Measurements from ENCODE around the gene ZFR.
A peak's percentile ranks its signal among the peaks of the same experiment; 100 is the strongest.

ZFR gene

DNA sequence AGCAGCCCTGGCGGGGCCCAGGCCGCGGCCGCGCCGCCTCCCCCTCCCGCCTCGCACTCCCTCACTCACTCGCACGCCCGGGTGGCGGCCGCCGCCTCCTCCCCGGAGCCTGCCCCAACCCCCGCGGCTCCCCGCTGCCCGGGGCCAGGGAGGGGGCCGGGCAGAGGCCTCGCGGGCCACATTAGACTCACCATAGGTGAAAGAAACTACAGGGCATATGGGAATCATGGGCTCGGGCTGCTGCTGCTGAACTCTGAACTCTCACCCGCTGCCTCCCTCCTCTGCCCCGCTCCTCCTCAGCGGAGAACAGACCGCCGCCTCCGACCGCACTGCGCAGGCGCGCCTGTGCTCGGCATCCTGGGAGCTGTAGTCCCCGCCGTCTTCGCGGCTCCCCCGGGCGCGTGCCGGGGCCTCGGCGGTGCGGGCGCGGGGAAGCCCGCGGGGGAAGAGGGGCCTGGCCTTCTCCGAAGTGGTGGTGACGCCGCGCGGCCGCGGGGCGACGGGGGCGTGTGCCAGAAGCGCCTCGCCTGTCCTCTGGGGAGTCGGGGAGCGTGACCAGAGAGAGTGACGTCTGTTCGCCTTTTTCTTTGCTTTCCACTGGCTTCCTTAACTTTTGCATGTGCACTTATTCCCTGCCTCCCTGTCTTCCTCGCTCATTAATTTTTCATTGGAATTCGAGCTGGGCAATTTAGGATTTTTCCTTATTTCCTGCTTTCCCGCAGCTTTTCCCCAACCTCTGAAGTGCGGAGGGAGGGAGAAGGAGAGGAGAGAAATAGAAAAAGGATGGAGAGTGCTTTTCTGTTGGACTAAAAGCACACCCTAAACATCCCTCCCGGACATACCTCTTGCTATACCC is at the start of gene ZFR:
Gene ZFR (minus strand): TSS at position 310 of the 856 bp plus-strand sequence. CDS start 82 bp downstream, at position 228.
- peak; percentile 84 to 90 for DNase-seq (ENCODE audit: low read depth in 2 of 2)

- no peak for DNase-seq (ENCODE audit: low read depth in 2 of 2)
Observed at GRCh38 chr5:32490972-32491557, 46.5 kb upstream of the ZFR start.

GRCh38 chr5:32489791-32490562 is 45.4 kb upstream of the ZFR start:
- DNase-seq (ENCODE audit: low read depth in 2 of 2), result peak; percentile 39 to 45

DNA sequence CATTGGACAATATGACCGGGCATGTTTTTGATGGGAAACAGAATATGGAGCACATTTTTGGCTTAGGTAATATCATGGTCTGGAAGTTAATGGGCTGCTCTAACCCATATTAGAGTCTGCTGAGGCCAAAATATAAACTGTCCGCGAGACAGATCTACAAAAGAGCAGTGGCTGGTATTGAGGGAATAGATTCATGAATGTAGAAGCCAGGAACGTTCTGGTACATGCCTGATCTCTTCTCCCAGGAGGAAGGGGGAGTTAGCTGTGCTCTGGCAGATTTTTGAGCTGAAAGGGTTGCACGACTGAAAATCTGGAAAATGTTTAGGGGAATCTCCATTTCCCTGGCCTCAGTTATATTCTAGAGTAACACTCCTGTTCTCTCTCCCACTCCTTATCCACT is 42.9 kb upstream of the ZFR start:
- no peak for DNase-seq (ENCODE audit: low read depth in 2 of 2)

DNA sequence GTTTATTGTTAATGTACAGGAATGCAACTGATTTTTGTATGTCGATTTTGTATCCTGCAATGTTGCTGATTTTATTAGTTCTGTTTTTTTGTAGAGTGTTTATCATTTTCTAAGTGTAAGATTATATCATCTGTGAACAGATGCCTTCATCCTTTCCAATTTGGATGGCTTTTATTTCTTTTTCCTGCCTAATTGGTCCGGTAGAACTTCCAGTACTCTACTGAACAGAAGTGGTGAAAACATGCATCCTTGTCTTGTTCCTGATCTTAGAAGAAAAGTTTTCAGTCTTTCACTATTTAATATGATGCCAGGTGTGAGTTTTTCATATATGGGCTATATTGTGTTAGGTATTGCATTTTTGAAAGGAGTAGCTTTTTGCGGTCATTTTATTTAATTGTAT is 42.5 kb upstream of the ZFR start:
- no peak for DNase-seq (ENCODE audit: low read depth in 2 of 2)

GRCh38 chr5:32482193-32482592 is 37.7 kb upstream of the ZFR start:
- no peak for DNase-seq (ENCODE audit: low read depth in 2 of 2)

DNA sequence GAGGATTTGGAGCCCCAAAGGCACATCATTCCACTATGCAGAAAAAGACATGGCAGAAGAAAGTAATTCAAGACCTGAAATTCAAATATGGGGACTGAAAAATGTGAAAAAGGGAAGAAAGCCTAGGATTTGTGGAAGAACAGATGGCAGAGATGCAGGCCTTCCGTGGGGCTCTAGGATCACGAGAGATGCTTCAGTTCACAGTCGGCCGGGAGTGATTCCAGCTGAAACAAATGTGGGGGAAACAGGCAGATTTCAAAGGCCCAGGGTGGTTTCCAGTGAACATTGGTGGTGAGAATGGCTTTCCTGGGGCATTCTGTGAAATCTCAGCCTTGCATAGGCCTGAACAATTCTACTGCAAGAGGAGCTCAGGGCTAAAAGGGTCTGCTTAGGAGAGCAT is 34.6 kb upstream of the ZFR start:
- no peak for DNase-seq (ENCODE audit: low read depth in 2 of 2)

- no peak for DNase-seq (ENCODE audit: low read depth in 2 of 2)
Observed at GRCh38 chr5:32476891-32477290, 32.4 kb upstream of the ZFR start.

- DNase-seq (ENCODE audit: low read depth in 2 of 2), result no peak
Observed at GRCh38 chr5:32475334-32476097, 31.0 kb upstream of the ZFR start.

DNA sequence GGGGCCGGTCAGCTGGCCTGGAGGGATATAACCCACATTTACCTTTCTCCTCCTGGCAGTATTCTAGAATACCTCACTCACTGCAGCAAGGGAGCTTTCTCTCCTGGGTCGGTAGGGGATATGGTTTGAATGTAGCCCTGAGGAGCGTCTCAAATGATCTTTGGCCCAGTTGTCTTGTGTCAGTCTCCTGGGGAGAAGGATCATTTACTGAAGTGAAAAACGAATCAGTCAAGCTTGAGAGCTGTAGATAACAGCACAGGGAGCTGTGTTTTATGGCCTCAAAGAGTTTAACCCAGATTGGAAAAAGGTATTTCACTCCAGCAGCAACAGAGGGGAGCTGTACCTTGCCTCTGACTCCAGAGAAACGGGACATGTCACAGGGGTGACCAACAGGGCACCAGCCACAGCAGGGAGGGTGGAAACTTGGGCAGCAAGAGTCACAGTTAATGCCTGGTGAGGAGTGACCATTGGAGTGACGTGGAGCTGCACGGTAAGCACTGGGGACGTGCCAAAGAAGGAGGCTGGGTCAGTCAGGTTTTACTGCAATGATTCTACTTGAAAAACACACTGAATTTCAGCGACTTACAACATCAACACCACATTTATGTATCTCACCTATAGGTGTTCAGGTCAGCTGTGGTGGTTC is 29.8 kb upstream of the ZFR start:
- DNase-seq (ENCODE audit: low read depth in 2 of 2), result no peak

- DNase-seq (ENCODE audit: low read depth in 2 of 2), result no peak
Observed at GRCh38 chr5:32473072-32473471, 28.5 kb upstream of the ZFR start.

DNA sequence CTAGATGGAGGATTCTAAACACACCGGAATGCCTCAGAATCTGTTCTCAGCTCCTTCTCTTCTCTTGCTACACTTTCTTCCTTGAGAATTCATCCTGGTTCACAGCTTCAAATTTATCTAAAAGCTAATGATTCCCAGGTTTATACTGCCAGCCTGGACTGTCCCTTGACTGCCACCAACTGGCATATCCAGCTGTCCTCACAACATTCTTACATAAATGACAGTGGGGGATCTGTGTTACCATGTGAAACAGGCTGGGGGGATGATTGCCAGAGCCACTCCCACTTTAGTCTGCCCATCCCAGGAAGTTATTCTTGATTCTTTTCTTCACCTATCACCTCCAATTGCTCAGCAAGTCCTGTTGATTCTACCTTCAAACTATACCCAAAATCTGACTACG is 27.2 kb upstream of the ZFR start:
- DNase-seq (ENCODE audit: low read depth in 2 of 2), result no peak

DNA sequence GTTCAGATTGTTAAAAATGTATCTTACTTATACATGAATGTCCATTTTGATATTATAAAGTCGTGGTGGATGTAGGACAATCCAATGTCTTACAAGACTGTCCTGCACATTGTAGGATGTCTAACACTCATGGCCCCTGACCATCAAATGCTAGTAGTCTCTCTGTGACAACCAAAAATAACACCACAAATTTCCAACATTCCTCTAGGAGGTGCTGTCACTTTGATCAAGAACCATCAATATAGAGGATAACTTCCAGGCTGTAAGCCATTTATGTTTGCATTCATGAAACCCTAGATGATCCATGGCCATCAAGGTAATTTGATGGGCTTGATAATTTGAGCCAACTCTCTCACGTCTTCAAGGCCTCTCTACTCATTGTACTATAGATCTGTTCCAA is 20.5 kb upstream of the ZFR start:
- DNase-seq (ENCODE audit: low read depth in 2 of 2), result no peak

DNA sequence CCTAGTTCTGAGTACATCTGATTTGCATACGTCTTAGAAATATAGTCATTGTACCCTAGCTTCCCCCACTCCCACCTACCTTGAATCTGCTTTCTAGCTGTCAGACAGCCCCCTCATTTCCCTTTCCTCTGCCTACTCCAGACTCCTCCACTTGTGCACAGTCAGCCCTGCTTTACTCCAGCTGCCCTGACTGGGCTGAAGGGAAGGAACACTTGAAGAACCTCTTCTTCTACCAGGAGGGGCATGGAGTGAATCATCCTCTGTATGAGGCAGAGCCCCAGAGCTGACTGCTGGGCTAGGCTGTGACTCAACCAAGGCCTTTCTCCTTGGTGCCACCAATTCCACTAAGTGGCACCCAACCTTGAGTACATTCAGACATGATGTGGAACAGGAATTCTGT is 18.1 kb upstream of the ZFR start:
- DNase-seq (ENCODE audit: low read depth in 2 of 2), result peak in 1 of 2 donors; percentile 18

DNA sequence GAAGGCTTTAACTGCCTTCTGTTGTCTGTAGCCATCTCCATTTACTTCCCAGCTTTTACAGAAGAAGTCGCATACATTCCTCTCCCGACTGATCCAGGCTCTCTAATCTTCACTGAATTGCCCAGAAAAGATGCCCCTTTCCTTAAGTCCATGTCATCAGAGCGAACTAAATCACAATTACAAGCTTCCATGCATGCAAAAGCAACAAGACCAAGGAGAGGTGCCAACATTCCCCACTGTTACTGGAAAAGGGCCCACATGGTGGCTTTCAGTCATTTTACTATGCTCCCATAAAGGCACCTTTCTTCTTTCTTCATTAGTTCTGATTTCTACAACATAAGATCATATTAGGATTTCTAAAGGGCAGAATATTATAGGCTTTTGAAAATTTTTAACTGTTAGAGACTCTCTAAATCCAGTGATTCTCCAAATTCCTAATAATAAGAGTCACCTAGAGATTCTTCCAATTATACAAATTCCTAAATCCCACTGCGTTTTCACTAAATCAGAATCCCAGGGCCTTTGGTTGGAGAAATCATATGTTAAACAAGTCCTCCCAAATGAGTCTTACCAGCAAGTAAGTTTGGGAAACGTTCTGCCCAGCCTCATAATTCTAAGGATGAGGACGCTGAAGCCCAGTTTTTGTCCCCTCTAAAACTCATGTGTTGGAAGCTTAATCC is 17.0 kb upstream of the ZFR start:
- DNase-seq (ENCODE audit: low read depth in 2 of 2), result no peak

- no peak for DNase-seq (ENCODE audit: low read depth in 2 of 2)
Observed at GRCh38 chr5:32460702-32461101, 16.2 kb upstream of the ZFR start.

DNA sequence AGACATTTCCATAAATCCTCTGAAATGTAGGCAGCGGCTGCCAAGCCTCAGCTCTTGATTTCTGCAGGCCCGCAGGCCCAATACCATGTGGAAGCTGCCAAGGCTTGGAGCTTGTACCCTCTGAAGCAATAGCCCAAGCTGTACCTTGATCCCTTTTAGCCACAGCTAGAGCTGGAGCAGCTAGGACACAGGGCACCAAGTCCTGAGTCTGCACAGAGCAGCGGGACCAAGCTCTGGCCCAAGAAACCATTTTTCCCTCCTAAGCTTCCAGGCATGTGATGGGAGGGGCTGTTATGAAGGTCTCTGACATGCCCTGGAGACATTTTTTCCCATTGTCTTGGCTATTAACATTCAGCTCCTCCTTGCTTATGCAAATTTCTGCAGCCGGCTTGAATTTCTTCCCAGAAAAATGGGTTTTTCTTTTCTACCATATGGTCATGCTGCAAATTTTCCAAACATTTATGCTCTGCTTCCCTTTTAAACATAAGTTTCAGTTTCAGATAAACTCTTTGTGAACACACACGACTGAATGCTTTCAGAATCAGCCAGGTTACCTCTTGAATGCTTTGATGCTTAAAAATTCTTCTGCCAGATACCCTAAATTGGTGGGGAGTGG is 14.4 kb upstream of the ZFR start:
- no peak for DNase-seq (ENCODE audit: low read depth in 2 of 2)

DNA sequence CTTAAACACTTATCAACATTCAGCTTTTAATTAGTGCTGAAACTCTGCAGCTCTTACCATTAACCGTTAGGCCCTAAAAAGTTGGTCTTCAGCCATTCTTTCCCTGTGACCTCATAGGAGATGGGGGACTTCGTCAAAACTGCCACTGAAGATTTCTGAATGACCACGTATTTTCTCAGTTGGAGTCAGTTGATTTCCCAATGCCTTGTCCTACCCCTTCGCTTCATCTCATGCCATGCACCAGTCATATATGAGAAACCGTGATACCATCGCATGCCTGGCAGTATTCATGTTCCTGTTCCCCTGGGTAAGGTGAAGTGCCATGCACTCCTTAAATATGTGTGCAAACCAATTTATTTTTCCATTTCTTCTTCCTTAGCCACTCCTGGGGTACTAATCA is 10.8 kb upstream of the ZFR start:
- no peak for DNase-seq (ENCODE audit: low read depth in 2 of 2)

DNA sequence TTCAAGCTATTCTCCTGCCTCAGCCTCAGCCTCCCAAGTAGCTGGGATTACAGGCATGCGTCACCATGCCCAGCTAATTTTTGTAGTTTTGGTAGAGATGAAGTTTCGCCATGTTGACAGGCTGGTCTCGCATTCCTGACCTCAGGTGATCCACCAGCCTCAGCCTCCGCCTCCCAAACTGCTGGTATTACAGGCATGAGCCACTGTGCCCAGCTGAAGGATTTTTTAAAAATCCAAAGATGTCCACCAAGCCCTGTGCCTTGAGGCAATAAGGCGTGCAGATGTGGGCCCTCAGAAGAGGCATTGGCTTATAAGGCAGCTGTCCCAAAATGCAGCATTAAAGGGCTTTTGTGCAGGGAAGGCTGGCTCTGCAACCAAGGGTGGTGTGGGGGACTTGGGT is 10.3 kb upstream of the ZFR start:
- no peak for DNase-seq (ENCODE audit: low read depth in 2 of 2)

GRCh38 chr5:32453916-32454315 is 9.4 kb upstream of the ZFR start:
- no peak for DNase-seq (ENCODE audit: low read depth in 2 of 2)

Measured in activated CD8-positive, alpha-beta memory T cell treated with anti-CD3 and anti-CD28 coated beads for 4 hours (primary cell).